CD4-positive, alpha-beta T cell (primary cell): ENCODE results near the gene SOCS6. TPM values are rescaled to one million over a fixed set of nuclear protein-coding genes. Genes with fewer than 3 reads are reported as not detected.

Experiments used
- ATAC-seq: fragments of 200-7000 bp; cut with Tn5 transposase; one replicate; pipeline ENCODE4 v1.10.0; 2022; ENCODE audit warnings: mild to moderate bottlenecking; ENCODE audit not compliant: poor library complexity
- CTCF ChIA-PET: fragments of 350-600 bp; sonication (Branson Sonifier 250); formaldehyde crosslinking; loops from one replicate; lab custom pipeline; 2021; ENCODE audit warnings: antibody characterized with exemption, inconsistent platforms; lab: Charles Lee
- POLR2A ChIA-PET: fragments of 350-600 bp; sonication (Branson Sonifier 250); formaldehyde crosslinking; loops from one replicate; lab custom pipeline; 2021; ENCODE audit warnings: antibody characterized with exemption, inconsistent platforms; lab: Charles Lee
- DNase-seq, 14 experiments: peaks; one replicate each; pipeline ENCODE4 v3.0.0-alpha.2; 2013 to 2020; ENCODE audit warnings: mixed read lengths in 2 of 14
- H3K27ac ChIP-seq, 2 donors: one replicate each; pipeline versions ENCODE4 v1.5.1 to v1.7.0; 2013; ENCODE audit warnings: low read length in 2 of 2, low read depth in 1 of 2, mild to moderate bottlenecking in 1 of 2
- H3K27me3 ChIP-seq, 2 experiments: 1 replicate in 1 of 2; 2 replicates in 1 of 2; pipeline versions ENCODE4 v1.6.1 to v1.7.0; 2013; ENCODE audit warnings: low read length in 2 of 2, control low read depth in 1 of 2, mild to moderate bottlenecking in 1 of 2, moderate library complexity in 1 of 2; ENCODE audit not compliant: insufficient read depth in 2 of 2, control insufficient read depth in 1 of 2
- H3K36me3 ChIP-seq: one replicate; pipeline ENCODE4 v1.6.1; 2013; ENCODE audit warnings: low read length, control low read depth; ENCODE audit not compliant: insufficient read depth
- H3K4me1 ChIP-seq: one replicate; pipeline ENCODE4 v1.6.1; 2013; ENCODE audit warnings: low read length, control low read depth; ENCODE audit not compliant: insufficient read depth
- H3K4me3 ChIP-seq: one replicate; pipeline ENCODE4 v1.5.1; 2013; ENCODE audit warnings: mild to moderate bottlenecking, low read length, moderate library complexity
- H3K9me3 ChIP-seq, 2 experiments: 1 replicate in 1 of 2; 2 replicates in 1 of 2; pipeline versions ENCODE4 v1.6.1 to v1.7.0; 2013; ENCODE audit warnings: low read length in 2 of 2, mild to moderate bottlenecking in 2 of 2, control low read depth in 1 of 2, moderate library complexity in 1 of 2; ENCODE audit not compliant: control insufficient read depth in 1 of 2, insufficient read depth in 1 of 2
- H3K27ac Mint-ChIP-seq: one replicate; pipeline ENCODE4 v1.8.0; 2020; ENCODE audit warnings: mixed read lengths
- H3K27me3 Mint-ChIP-seq: one replicate; pipeline ENCODE4 v1.8.0; 2021; ENCODE audit warnings: mixed read lengths
- H3K36me3 Mint-ChIP-seq: one replicate; pipeline ENCODE4 v1.8.0; 2021; ENCODE audit warnings: low read depth, mixed read lengths
- H3K4me1 Mint-ChIP-seq: one replicate; pipeline ENCODE4 v1.8.0; 2021; ENCODE audit warnings: low read depth, mixed read lengths
- H3K4me3 Mint-ChIP-seq: one replicate; pipeline ENCODE4 v1.8.0; 2020; ENCODE audit warnings: mild to moderate bottlenecking, mixed read lengths
- H3K9me3 Mint-ChIP-seq: one replicate; pipeline ENCODE4 v1.8.0; 2020; ENCODE audit warnings: mixed read lengths
- CTCF ChIP-seq: fragments of 200-600 bp; IDR thresholded peaks from one replicate; pipeline ENCODE4 v1.8.0; 2022; ENCODE audit warnings: antibody characterized with exemption, mild to moderate bottlenecking
- intact Hi-C, 2 experiments: fragments of 100-400 bp; cut with DNase I in 1 of 2; cut with micrococcal nuclease in 1 of 2; formaldehyde crosslinking; loops; one replicate each; pipeline versions ENCODE4 v1.15.1 to v1.9.0; 2023 to 2025; cut with DNase I, micrococcal nuclease
- total RNA-seq, 174 experiments: library from RNA in 2 of 174; stranded (reverse) in 2 of 174; gene quantifications; one replicate each; pipeline ENCODE4 v1.2.3 and lab custom pipeline; 2021 to 2026

SOCS6 gene
- total RNA-seq, 2 experiments from 2014 or later, result 1.8 to 2.5 TPM

- no peaks in the 10 kb centered on the region for H3K27me3 Mint-ChIP-seq
- ATAC-seq, result no peak
- H3K27ac ChIP-seq, result no peak overlapping the region
- POLR2A ChIA-PET, result no interaction called here
- no peaks in the 10 kb centered on the region for H3K27me3 ChIP-seq
- no peak for TF ChIP-seq CTCF
- no peak for DNase-seq
- no peaks in the 10 kb centered on the region for H3K9me3 Mint-ChIP-seq
- CTCF ChIA-PET, result no interaction called here
- intact Hi-C loops, result no loop called here
- H3K36me3 Mint-ChIP-seq, result peaks cover 9% of the 10 kb centered on the region
- no peak overlapping the region for H3K27ac Mint-ChIP-seq
- no peaks in the 10 kb centered on the region for H3K4me1 ChIP-seq
- H3K4me3 Mint-ChIP-seq, result no peak overlapping the region
- no peak overlapping the region for H3K4me3 ChIP-seq
- H3K4me1 Mint-ChIP-seq, result no peaks in the 10 kb centered on the region
- H3K36me3 ChIP-seq, result peaks cover 3% of the 10 kb centered on the region
- peaks cover 0 to 7% of the 10 kb centered on the region in 2 experiments for H3K9me3 ChIP-seq
Observed at GRCh38 chr18:70329071-70329470, 40.2 kb downstream of the SOCS6 start.

- H3K4me1 ChIP-seq, result no peaks in the 10 kb centered on the region
- no peak overlapping the region for H3K4me3 Mint-ChIP-seq
- no peak overlapping the region for H3K4me3 ChIP-seq
- peaks cover 0 to 3% of the 10 kb centered on the region in 2 experiments for H3K9me3 ChIP-seq
- DNase-seq (no peak), ATAC-seq (no peak)
- H3K4me1 Mint-ChIP-seq, result no peaks in the 10 kb centered on the region
- POLR2A ChIA-PET, result no interaction called here
- no peaks in the 10 kb centered on the region for H3K27me3 ChIP-seq
- no peaks in the 10 kb centered on the region for H3K9me3 Mint-ChIP-seq
- H3K36me3 Mint-ChIP-seq, result peaks cover 6% of the 10 kb centered on the region
- CTCF ChIA-PET, result no interaction called here
- intact Hi-C loops, result no loop called here
- no peaks in the 10 kb centered on the region for H3K36me3 ChIP-seq
- no peak for TF ChIP-seq CTCF
- H3K27ac ChIP-seq, result no peak overlapping the region
- H3K27ac Mint-ChIP-seq, result no peak overlapping the region
- H3K27me3 Mint-ChIP-seq, result no peaks in the 10 kb centered on the region
Observed at GRCh38 chr18:70330887-70331286, 42.0 kb downstream of the SOCS6 start.

GRCh38 chr18:70331456-70332097 lies 42.7 kb downstream of the SOCS6 start:
- no peak overlapping the region for H3K4me3 Mint-ChIP-seq
- POLR2A ChIA-PET, result no interaction called here
- TF ChIP-seq CTCF, result no peak
- no peak overlapping the region for H3K27ac Mint-ChIP-seq
- no peaks in the 10 kb centered on the region for H3K27me3 Mint-ChIP-seq
- no peak overlapping the region for H3K27ac ChIP-seq
- H3K4me1 Mint-ChIP-seq, result no peaks in the 10 kb centered on the region
- intact Hi-C loops, result no loop called here
- no peaks in the 10 kb centered on the region for H3K4me1 ChIP-seq
- CTCF ChIA-PET, result no interaction called here
- H3K9me3 Mint-ChIP-seq, result no peaks in the 10 kb centered on the region
- peaks cover 0 to 3% of the 10 kb centered on the region in 2 experiments for H3K9me3 ChIP-seq
- H3K27me3 ChIP-seq, result no peaks in the 10 kb centered on the region
- ATAC-seq (no peak), DNase-seq (no peak)
- no peaks in the 10 kb centered on the region for H3K36me3 Mint-ChIP-seq
- H3K4me3 ChIP-seq, result no peak overlapping the region
- H3K36me3 ChIP-seq, result no peaks in the 10 kb centered on the region
